B cell (primary cell): ENCODE data around the gene ZSCAN12. TPM values are rescaled to one million over a fixed set of nuclear protein-coding genes. Genes with fewer than 3 reads are reported as not detected.

Experiments
- ATAC-seq: fragments of 200-7000 bp; cut with Tn5 transposase; one replicate; pipeline ENCODE4 v1.10.0; 2021; ENCODE audit warnings: low read depth, mild to moderate bottlenecking, moderate number of reproducible peaks, moderate library complexity
- CTCF ChIA-PET: fragments of 350-600 bp; sonication (Branson Sonifier 250); formaldehyde crosslinking; loops from one replicate; lab custom pipeline; 2021; ENCODE audit warnings: antibody characterized with exemption, inconsistent platforms; lab: Charles Lee
- POLR2A ChIA-PET: fragments of 350-600 bp; sonication (Branson Sonifier 250); formaldehyde crosslinking; loops from one replicate; lab custom pipeline; 2021; ENCODE audit warnings: antibody characterized with exemption; lab: Charles Lee
- DNase-seq: peaks from one replicate; pipeline ENCODE4 v3.0.0; 2013
- H2AFZ ChIP-seq: 2 replicates; pipeline ENCODE4 v1.6.1; 2012; ENCODE audit warnings: mild to moderate bottlenecking, low read depth, low read length; ENCODE audit not compliant: insufficient read depth, poor library complexity, severe bottlenecking
- H3K27ac ChIP-seq, 2 donors: 1 replicate in 1 of 2; 2 replicates in 1 of 2; pipeline ENCODE4 v1.5.1; 2012 to 2013; ENCODE audit warnings: low read length in 2 of 2, mild to moderate bottlenecking in 2 of 2, moderate library complexity in 1 of 2
- H3K27me3 ChIP-seq, 4 experiments: fragments of 200-600 bp in 1 of 4; sonication (generic) in 1 of 4; replicated peaks in 1 of 4; 1 replicate in 2 of 4; 2 replicates in 2 of 4; pipeline versions ENCODE4 v1.6.1 to v1.7.0; 2013 to 2016; ENCODE audit warnings: low read length in 3 of 4, mild to moderate bottlenecking in 2 of 4, mixed read lengths in 1 of 4, moderate library complexity in 1 of 4; ENCODE audit not compliant: insufficient read depth in 4 of 4, control insufficient read depth in 3 of 4; ENCODE audit errors: control extremely low read depth in 1 of 4
- H3K36me3 ChIP-seq, 2 experiments: replicated peaks in 1 of 2; 1 replicate in 1 of 2; 2 replicates in 1 of 2; pipeline versions ENCODE4 v1.6.1 to v1.7.1; 2013; ENCODE audit warnings: low read length in 1 of 2; ENCODE audit not compliant: insufficient read depth in 2 of 2, control insufficient read depth in 1 of 2; ENCODE audit errors: control extremely low read depth in 1 of 2, extremely low read depth in 1 of 2
- H3K4me1 ChIP-seq, 2 donors: fragments of 200-600 bp in 1 of 2; sonication (generic) in 1 of 2; 1 replicate in 1 of 2; 2 replicates in 1 of 2; pipeline versions ENCODE4 v1.5.1 to v1.6.1; 2013 to 2017; ENCODE audit warnings: low read length in 2 of 2; ENCODE audit not compliant: control insufficient read depth in 2 of 2, insufficient read depth in 2 of 2
- H3K4me2 ChIP-seq: replicated peaks from 2 replicates; pipeline ENCODE3; 2012; ENCODE audit warnings: mild to moderate bottlenecking, low read depth, low read length; ENCODE audit not compliant: poor library complexity, severe bottlenecking
- H3K4me3 ChIP-seq, 5 experiments: fragments of 200-600 bp in 1 of 5; sonication (generic) in 1 of 5; 1 replicate in 3 of 5; 2 replicates in 2 of 5; pipeline versions ENCODE4 v1.5.1 to v1.7.0; 2011 to 2016; ENCODE audit warnings: low read length in 4 of 5, mild to moderate bottlenecking in 4 of 5, low read depth in 2 of 5, control low read depth in 1 of 5, moderate library complexity in 1 of 5; ENCODE audit not compliant: insufficient read depth in 1 of 5; ENCODE audit errors: control extremely low read depth in 1 of 5, extremely low read depth in 1 of 5
- H3K79me2 ChIP-seq: fragments of 200-600 bp; sonication (generic); one replicate; pipeline ENCODE4 v1.6.0; 2016; ENCODE audit warnings: low read length; ENCODE audit not compliant: control insufficient read depth, insufficient read depth
- H3K9ac ChIP-seq: fragments of 200-600 bp; sonication (generic); 2 replicates; pipeline ENCODE4 v1.6.1; 2017; ENCODE audit warnings: mild to moderate bottlenecking, low read length, moderate library complexity
- H3K9me3 ChIP-seq, 3 donors: one replicate each; pipeline versions ENCODE4 v1.6.1 to v1.7.1; 2013; ENCODE audit warnings: low read length in 2 of 3; ENCODE audit not compliant: control insufficient read depth in 2 of 3, insufficient read depth in 1 of 3; ENCODE audit errors: control extremely low read depth in 1 of 3
- H4K20me1 ChIP-seq: 2 replicates; pipeline ENCODE4 v1.6.0; 2012; ENCODE audit warnings: mild to moderate bottlenecking, low read length; ENCODE audit not compliant: insufficient read depth, control insufficient read depth, poor library complexity, severe bottlenecking
- H3K27ac Mint-ChIP-seq: one replicate; pipeline ENCODE4 v1.8.0; 2021; ENCODE audit warnings: mixed read lengths
- H3K27me3 Mint-ChIP-seq: one replicate; pipeline ENCODE4 v1.8.0; 2021; ENCODE audit warnings: mixed read lengths
- H3K4me1 Mint-ChIP-seq: one replicate; pipeline ENCODE4 v1.8.0; 2021; ENCODE audit warnings: mixed read lengths
- H3K4me3 Mint-ChIP-seq: one replicate; pipeline ENCODE4 v1.8.0; 2021; ENCODE audit warnings: mixed read lengths
- H3K9me3 Mint-ChIP-seq: one replicate; pipeline ENCODE4 v1.8.0; 2022; ENCODE audit warnings: mixed read lengths; ENCODE audit not compliant: insufficient read depth
- CTCF ChIP-seq: fragments of 200-600 bp; IDR thresholded peaks from one replicate; pipeline ENCODE4 v1.8.0; 2022; ENCODE audit warnings: antibody characterized with exemption, mild to moderate bottlenecking
- EZH2 ChIP-seq: IDR thresholded peaks from 2 replicates; pipeline ENCODE4 v1.6.1; 2012; ENCODE audit warnings: borderline replicate concordance, low read depth, mild to moderate bottlenecking, moderate library complexity, low read length; ENCODE audit not compliant: insufficient read depth, poor library complexity, severe bottlenecking
- WGBS: methylation state at CpG from one replicate; pipeline ENCODE4 v1.1.5; 2013; ENCODE audit warnings: missing lambda C conversion rate; ENCODE audit not compliant: insufficient coverage; 5-methylcytosine and 5-hydroxymethylcytosine counted together
- intact Hi-C: fragments of 100-400 bp; cut with micrococcal nuclease; formaldehyde crosslinking; loops from one replicate; pipeline ENCODE4 v1.10.0; 2022
- polyA plus RNA-seq: library from polyadenylated mRNA; depleted of rRNA; stranded (reverse); fragments of >200 nt; gene quantifications from 2 replicates; pipeline ENCODE4 v1.2.3, GENCODE V29; 2012
- total RNA-seq, 2 donors: library from RNA; stranded (reverse); fragments of 120-200 nt in 1 of 2; gene quantifications; 1 replicate in 1 of 2; 2 replicates in 1 of 2; pipeline versions ENCODE4 v1.2.3 to v1.2.4, GENCODE V29; 2013 to 2022

Gene ZSCAN12
- total and polyA plus RNA-seq, 2 donors (not counting 1 experiment from before 2014, with no cell fraction given), result 3.5 to 14.8 TPM

- Histone ChIP-seq H2AFZ (no peak overlapping the region), H3K79me2 (peaks cover 51% of the 10 kb centered on the region), H4K20me1 (peaks cover 13% of the 10 kb centered on the region), H3K4me3 (no peak overlapping the region), H3K36me3 (peaks cover 0 to 7% of the 10 kb centered on the region in 2 experiments), H3K4me2 (no peak overlapping the region), H3K9me3 (peaks cover 0 to 12% (median 0%) of the 10 kb centered on the region in 3 donors), H3K9ac (no peak overlapping the region), H3K27ac (no peak overlapping the region), H3K27me3 (no peaks in the 10 kb centered on the region), H3K4me1 (peaks cover 0 to 15% of the 10 kb centered on the region in 2 donors)
- ChIA-PET POLR2A (no interaction called here), CTCF (interaction anchor here (0.7 to 4.5 kb wide), 16 partner anchors 9 to 1206 kb away, joined by 3 to 37 read pairs (median 6); partner anchors contain the start of genes ZKSCAN4, ZKSCAN8, ZSCAN12 and ZSCAN26)
- Mint-ChIP-seq H3K27me3 (no peaks in the 10 kb centered on the region), H3K4me3 (no peak overlapping the region), H3K9me3 (no peaks in the 10 kb centered on the region), H3K27ac (no peak overlapping the region), H3K4me1 (peaks cover 11% of the 10 kb centered on the region)
- ATAC-seq (no peak), DNase-seq (no peak)
- intact Hi-C loops, result loop anchor here (2.0 kb wide), 2 partner anchors 454 to 462 kb away; no protein-coding TSS in a partner anchor
- TF ChIP-seq CTCF (no peak), EZH2 (no peak)
- 90% methylated on average over 2 of the region's 6 CpGs for WGBS
These were observed 42.5 kb downstream of the ZSCAN12 start for GRCh38 chr6:28357036-28357435.

- H3K4me3 Mint-ChIP-seq, result no peak overlapping the region
These were observed 42.9 kb downstream of the ZSCAN12 start for GRCh38 chr6:28356666-28357020.

More at GRCh38 chr6:28356666-28357020, 42.9 kb downstream of the ZSCAN12 start:
- Mint-ChIP-seq H3K9me3 (no peaks in the 10 kb centered on the region), H3K4me1 (peaks cover 13% of the 10 kb centered on the region), H3K27me3 (no peaks in the 10 kb centered on the region), H3K27ac (no peak overlapping the region)
- TF ChIP-seq CTCF (no peak), EZH2 (no peak)
- peaks cover 0 to 7% of the 10 kb centered on the region in 2 experiments for H3K36me3 ChIP-seq
- H3K9me3 ChIP-seq, result peaks cover 0 to 12% (median 0%) of the 10 kb centered on the region in 3 donors
- H3K9ac ChIP-seq, result no peak overlapping the region
- POLR2A ChIA-PET, result interaction anchor here (0.8 to 1.2 kb wide), 2 partner anchors 21 to 23 kb away, joined by 3 read pairs; partner anchors contain the start of gene ZSCAN31
- no peak for DNase-seq
- H4K20me1 ChIP-seq, result peaks cover 13% of the 10 kb centered on the region
- no peak overlapping the region for H3K27ac ChIP-seq
- peak overlapping the region; percentile 74 for H3K4me2 ChIP-seq
- H2AFZ ChIP-seq, result no peak overlapping the region
- CTCF ChIA-PET, result interaction anchor here (0.6 to 4.5 kb wide), 41 partner anchors 9 to 1205 kb away, joined by 3 to 37 read pairs (median 4); partner anchors contain the start of genes PGBD1, ZKSCAN4, ZKSCAN8 and ZSCAN12
- H3K79me2 ChIP-seq, result peaks cover 55% of the 10 kb centered on the region
- no peak overlapping the region for H3K4me3 ChIP-seq
- intact Hi-C loops, result loop anchor here (1.0 to 2.0 kb wide), 7 partner anchors 104 to 1194 kb away; partner anchors contain the start of genes ZKSCAN4 and ZKSCAN8
- no peak for ATAC-seq
- peaks cover 0 to 15% of the 10 kb centered on the region in 2 donors for H3K4me1 ChIP-seq
- 71% methylated on average over 6 of the region's 7 CpGs for WGBS
- no peaks in the 10 kb centered on the region for H3K27me3 ChIP-seq
